Kidney (tissue), 14 donors: ENCODE measurements around the gene KRTAP12-1. TPM values are rescaled to one million over a fixed set of nuclear protein-coding genes. Genes with fewer than 3 reads are reported as not detected.

Source experiments
- DNase-seq, 5 donors: peaks; one replicate each; pipeline ENCODE4 v3.0.0-alpha.2; 2013 to 2020
- FAIRE-seq: peaks from 2 replicates; lab custom pipeline; 2012; peaks lifted over from hg19 to GRCh38; lab: Jason Lieb, UNC
- H3K27ac ChIP-seq, 2 donors: one replicate each; pipeline ENCODE4 v1.7.0; 2013; ENCODE audit warnings: low read depth in 2 of 2, low read length in 2 of 2, inconsistent platforms in 1 of 2
- H3K27me3 ChIP-seq: one replicate; pipeline ENCODE4 v1.7.1; 2013; ENCODE audit warnings: low read length, inconsistent platforms; ENCODE audit not compliant: control insufficient read depth, insufficient read depth
- H3K36me3 ChIP-seq, 3 donors: one replicate each; pipeline versions ENCODE4 v1.7.0 to v1.7.1; 2013; ENCODE audit warnings: low read length in 3 of 3, control low read depth in 1 of 3, inconsistent platforms in 1 of 3; ENCODE audit not compliant: insufficient read depth in 3 of 3, control insufficient read depth in 2 of 3
- H3K4me1 ChIP-seq, 3 donors: one replicate each; pipeline versions ENCODE4 v1.7.0 to v1.7.1; 2013; ENCODE audit warnings: low read length in 3 of 3, inconsistent platforms in 1 of 3, low read depth in 1 of 3; ENCODE audit not compliant: control insufficient read depth in 2 of 3, insufficient read depth in 2 of 3
- H3K4me3 ChIP-seq, 3 donors: one replicate each; pipeline versions ENCODE4 v1.7.0 to v1.8.1; 2013; ENCODE audit warnings: low read length in 3 of 3, control low read depth in 1 of 3, inconsistent platforms in 1 of 3
- H3K9ac ChIP-seq, 3 donors: one replicate each; pipeline versions ENCODE4 v1.7.0 to v1.7.1; 2013; ENCODE audit warnings: low read length in 3 of 3, control low read depth in 1 of 3, inconsistent platforms in 1 of 3
- H3K9me3 ChIP-seq, 3 donors: one replicate each; pipeline versions ENCODE4 v1.7.0 to v1.7.1; 2013; ENCODE audit warnings: low read length in 3 of 3, control low read depth in 1 of 3, inconsistent platforms in 1 of 3; ENCODE audit not compliant: control insufficient read depth in 2 of 3, insufficient read depth in 1 of 3
- CTCF ChIP-seq: IDR thresholded peaks from 3 replicates; pipeline ENCODE4 v1.5.1; 2012; ENCODE audit warnings: mild to moderate bottlenecking, moderate library complexity, borderline replicate concordance; ENCODE audit not compliant: insufficient read depth; ENCODE audit errors: extremely low read depth
- intact Hi-C: fragments of 100-400 bp; cut with DNase I; formaldehyde crosslinking; loops from one replicate; pipeline ENCODE4 v1.11.1; 2022
- polyA plus RNA-seq: library from polyadenylated mRNA; stranded (reverse); fragments of 350-450 nt; fragmentation: Illumina TruSeq; extraction: RNeasy Lipid Tissue Mini Kit (QIAGEN cat#74804); gene quantifications from one replicate; pipeline ENCODE4 v1.2.3, GENCODE V29; 2014; ENCODE audit warnings: low read depth, low replicate concordance; ENCODE audit not compliant: insufficient read depth
- total RNA-seq: library from RNA; stranded (reverse); fragmentation: NEBNext Ultra II Directional; extraction: Animal tissue kit (Norgen Biotek cat#: 25700); gene quantifications from one replicate; pipeline ENCODE4 v1.2.1, GENCODE V29; 2021
- donor health status: control.
- donor health status: control.
- donor health status: control.
- donor health status: control.
- donor health status: control.
- donor health status: DM: yes; HTN: yes; CAD: no.
- donor health status: Normal renal cell carcinoma (clear cell type).

KRTAP12-1 gene
- total and polyA plus RNA-seq, 2 donors from 2014 or later: not detected

GRCh38 chr21:44718571-44718970 lies 36.6 kb upstream of the KRTAP12-1 start:
- intact Hi-C loops: no loop called here
- Histone ChIP-seq H3K9me3 (no peaks in the 10 kb centered on the region), H3K4me1 (peaks cover 0 to 2% (median 0%) of the 10 kb centered on the region in 3 donors), H3K27me3 (no peaks in the 10 kb centered on the region), H3K36me3 (no peaks in the 10 kb centered on the region), H3K9ac (no peak overlapping the region), H3K4me3 (no peak overlapping the region), H3K27ac (no peak overlapping the region)
- DNase-seq (peak in 1 of 5 donors; percentile 37), FAIRE-seq (no peak)
- no peak for TF ChIP-seq CTCF

- peaks cover 0 to 2% (median 0%) of the 10 kb centered on the region in 3 donors for H3K4me1 ChIP-seq
- H3K4me3 ChIP-seq: no peak overlapping the region
- H3K27ac ChIP-seq: no peak overlapping the region
- TF ChIP-seq CTCF: no peak
- peaks cover under 1% of the 10 kb centered on the region for H3K27me3 ChIP-seq
- no peaks in the 10 kb centered on the region for H3K36me3 ChIP-seq
- intact Hi-C loops: no loop called here
- no peak overlapping the region for H3K9ac ChIP-seq
- no peak for FAIRE-seq
- H3K9me3 ChIP-seq: no peaks in the 10 kb centered on the region
- DNase-seq: no peak
Measured at GRCh38 chr21:44718093-44718492, 36.1 kb upstream of the KRTAP12-1 start.

- Histone ChIP-seq H3K4me1 (no peaks in the 10 kb centered on the region), H3K27me3 (peaks cover 11% of the 10 kb centered on the region), H3K9me3 (no peaks in the 10 kb centered on the region), H3K9ac (no peak overlapping the region), H3K4me3 (no peak overlapping the region), H3K36me3 (no peaks in the 10 kb centered on the region), H3K27ac (no peak overlapping the region)
- TF ChIP-seq CTCF: no peak
- DNase-seq: no peak
- FAIRE-seq: no peak
- intact Hi-C loops: no loop called here
Measured at GRCh38 chr21:44716984-44717383, 35.0 kb upstream of the KRTAP12-1 start.

DNA sequence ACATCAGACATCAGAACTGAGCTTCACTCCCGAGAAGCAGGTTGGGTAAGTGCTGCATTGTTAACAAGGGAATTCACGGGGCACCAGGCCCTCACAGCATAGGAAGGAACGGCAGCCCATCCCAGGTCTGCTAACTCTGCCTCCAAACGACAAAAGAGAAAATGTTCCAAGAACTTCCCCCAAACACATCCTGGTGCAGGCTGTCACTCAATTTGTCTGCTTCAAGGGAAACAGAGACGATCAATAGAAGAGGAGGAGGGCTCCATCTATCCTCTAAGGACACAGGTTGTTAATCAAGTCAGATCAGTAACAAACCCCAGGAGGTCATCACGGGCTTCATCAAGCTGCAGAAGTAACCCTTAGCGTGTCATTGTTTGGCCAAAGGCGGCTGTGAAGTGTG lies 32.9 kb upstream of the KRTAP12-1 start:
- no peak overlapping the region for H3K4me3 ChIP-seq
- intact Hi-C loops: no loop called here
- no peak overlapping the region for H3K9ac ChIP-seq
- H3K4me1 ChIP-seq: no peaks in the 10 kb centered on the region
- no peaks in the 10 kb centered on the region for H3K9me3 ChIP-seq
- no peak overlapping the region for H3K27ac ChIP-seq
- H3K27me3 ChIP-seq: peaks cover 19% of the 10 kb centered on the region
- FAIRE-seq: no peak
- peak in 1 of 5 donors; percentile 19 for DNase-seq
- no peak for TF ChIP-seq CTCF
- no peaks in the 10 kb centered on the region for H3K36me3 ChIP-seq
